ENCODE measurements around the gene DOCK3.

The DOCK3 gene

DNA sequence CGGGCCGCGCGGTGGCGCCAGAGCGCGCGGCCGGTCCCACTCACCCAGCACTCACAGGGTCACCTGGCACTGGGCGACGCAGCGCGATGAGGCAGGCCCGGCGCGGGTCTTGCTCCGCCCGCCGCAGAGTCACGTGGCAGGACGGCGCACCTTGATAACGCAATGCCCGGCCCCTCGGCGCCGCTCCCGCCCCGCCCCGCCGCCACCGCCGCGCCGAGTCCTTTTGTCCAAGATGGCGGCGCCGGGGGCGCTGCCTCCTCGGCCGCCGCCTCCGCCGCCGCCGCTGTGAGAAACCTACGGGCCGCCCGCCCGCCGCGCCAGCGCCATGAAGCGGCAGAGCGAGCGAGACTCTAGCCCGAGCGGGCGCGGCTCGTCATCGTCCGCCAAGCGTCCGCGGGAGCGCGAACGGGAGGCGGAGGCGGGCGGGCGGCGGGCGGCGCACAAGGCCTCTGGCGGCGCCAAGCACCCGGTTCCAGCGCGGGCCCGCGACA, 716.4 kb downstream of the DOCK3 start, which contains the start of gene RBM15B:
Gene RBM15B, plus strand, starts transcription at position 211 of the 491 bp plus-strand sequence. Its CDS starts 115 bp downstream, at position 326.
- peak within 1 kb of the TSS; percentile 43 for H3K27ac ChIP-seq (ENCODE audit: low read depth, low read length)

GRCh38 chr3:51391566-51392354, 717.0 kb downstream of the DOCK3 start:
- H3F3A ChIP-seq (ENCODE audit: control insufficient read depth, insufficient read depth) = peaks cover 34% of the 10 kb centered on the region
- H3K27ac ChIP-seq (ENCODE audit: low read depth, low read length) = peak overlapping the region; percentile 43
- H3K79me2 ChIP-seq (ENCODE audit: control insufficient read depth, low read length) = peaks cover 92% of the 10 kb centered on the region
- peaks cover 91% of the 10 kb centered on the region for H3K36me3 ChIP-seq (ENCODE audit: control insufficient read depth, low read length)
- H3K9me2 ChIP-seq (replicated peaks; ENCODE audit: control insufficient read depth, low read length) = no peaks in the 10 kb centered on the region
- H3K4me1 ChIP-seq (ENCODE audit: control insufficient read depth, low read length) = peaks cover 67% of the 10 kb centered on the region
- TF ChIP-seq CTCF (IDR thresholded peaks at IDR 0.05; ENCODE audit: low read depth, low read length, poor library complexity, severe bottlenecking) (no peak), EZH2phosphoT487 (IDR thresholded peaks at IDR 0.05; ENCODE audit: borderline replicate concordance, low read length) (no peak)
- peaks cover 16% of the 10 kb centered on the region for H4K20me1 ChIP-seq (ENCODE audit: control insufficient read depth, insufficient read depth, low read depth, low read length)
- peak overlapping the region; percentile 80 for H3K4me2 ChIP-seq (ENCODE audit: low read length)
- no peaks in the 10 kb centered on the region for H3K27me3 ChIP-seq (ENCODE audit: control insufficient read depth, low read length)
- H3K9me3 ChIP-seq (ENCODE audit: control insufficient read depth, insufficient read depth, low read length) = no peaks in the 10 kb centered on the region
- H3K4me3 ChIP-seq (ENCODE audit: low read length) = peak overlapping the region; percentile 88

More for the DNA sequence above, 716.4 kb downstream of the DOCK3 start, which contains the start of gene RBM15B:
- Histone ChIP-seq H4K20me1 (ENCODE audit: control insufficient read depth, insufficient read depth, low read depth, low read length) (peaks cover 19% of the 10 kb centered on the region), H3K79me2 (ENCODE audit: control insufficient read depth, low read length) (peaks cover 92% of the 10 kb centered on the region), H3K4me2 (ENCODE audit: low read length) (peak within 1 kb of the TSS; percentile 84), H3K27me3 (ENCODE audit: control insufficient read depth, low read length) (no peaks in the 10 kb centered on the region), H3F3A (ENCODE audit: control insufficient read depth, insufficient read depth) (peaks cover 37% of the 10 kb centered on the region), H3K9me2 (replicated peaks; ENCODE audit: control insufficient read depth, low read length) (no peaks in the 10 kb centered on the region), H3K4me3 (ENCODE audit: low read length) (peak within 1 kb of the TSS; percentile 88), H3K4me1 (ENCODE audit: control insufficient read depth, low read length) (peaks cover 73% of the 10 kb centered on the region), H3K9me3 (ENCODE audit: control insufficient read depth, insufficient read depth, low read length) (no peaks in the 10 kb centered on the region), H3K36me3 (ENCODE audit: control insufficient read depth, low read length) (peaks cover 91% of the 10 kb centered on the region)
- TF ChIP-seq CTCF (IDR thresholded peaks at IDR 0.05; ENCODE audit: low read depth, low read length, poor library complexity, severe bottlenecking) (no peak), EZH2phosphoT487 (IDR thresholded peaks at IDR 0.05; ENCODE audit: borderline replicate concordance, low read length) (no peak)

DNA sequence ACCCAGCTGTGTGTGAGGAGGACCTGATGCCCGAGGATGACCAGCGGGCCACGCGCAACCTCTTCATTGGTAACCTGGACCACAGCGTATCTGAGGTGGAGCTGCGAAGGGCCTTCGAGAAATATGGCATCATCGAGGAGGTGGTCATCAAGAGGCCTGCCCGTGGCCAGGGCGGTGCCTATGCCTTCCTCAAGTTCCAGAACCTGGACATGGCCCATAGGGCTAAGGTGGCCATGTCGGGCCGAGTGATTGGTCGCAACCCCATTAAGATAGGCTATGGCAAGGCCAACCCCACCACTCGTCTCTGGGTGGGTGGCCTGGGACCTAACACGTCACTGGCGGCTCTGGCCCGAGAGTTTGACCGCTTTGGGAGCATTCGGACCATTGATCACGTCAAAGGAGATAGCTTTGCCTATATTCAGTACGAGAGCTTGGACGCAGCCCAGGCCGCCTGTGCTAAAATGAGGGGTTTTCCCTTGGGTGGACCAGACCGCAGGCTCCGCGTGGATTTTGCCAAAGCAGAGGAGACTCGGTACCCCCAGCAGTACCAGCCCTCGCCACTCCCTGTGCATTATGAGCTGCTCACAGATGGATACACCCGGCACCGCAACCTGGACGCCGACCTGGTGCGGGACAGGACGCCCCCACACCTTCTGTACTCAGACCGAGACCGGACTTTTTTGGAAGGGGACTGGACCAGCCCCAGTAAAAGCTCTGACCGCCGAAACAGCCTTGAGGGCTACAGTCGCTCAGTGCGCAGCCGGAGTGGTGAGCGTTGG, 717.8 kb downstream of the DOCK3 start:
- Histone ChIP-seq H3K9me3 (ENCODE audit: control insufficient read depth, insufficient read depth, low read length) (no peaks in the 10 kb centered on the region), H3K4me1 (ENCODE audit: control insufficient read depth, low read length) (peaks cover 59% of the 10 kb centered on the region), H3K27me3 (ENCODE audit: control insufficient read depth, low read length) (no peaks in the 10 kb centered on the region), H3F3A (ENCODE audit: control insufficient read depth, insufficient read depth) (peaks cover 35% of the 10 kb centered on the region), H3K4me2 (ENCODE audit: low read length) (peak overlapping the region; percentile 80), H4K20me1 (ENCODE audit: control insufficient read depth, insufficient read depth, low read depth, low read length) (peaks cover 16% of the 10 kb centered on the region), H3K9me2 (replicated peaks; ENCODE audit: control insufficient read depth, low read length) (no peaks in the 10 kb centered on the region), H3K4me3 (ENCODE audit: low read length) (peak overlapping the region; percentile 88), H3K79me2 (ENCODE audit: control insufficient read depth, low read length) (peaks cover 91% of the 10 kb centered on the region), H3K27ac (ENCODE audit: low read depth, low read length) (no peak overlapping the region), H3K36me3 (ENCODE audit: control insufficient read depth, low read length) (peaks cover 92% of the 10 kb centered on the region)
- no peak for TF ChIP-seq CTCF (IDR thresholded peaks at IDR 0.05; ENCODE audit: low read depth, low read length, poor library complexity, severe bottlenecking)
- TF ChIP-seq EZH2phosphoT487 (IDR thresholded peaks at IDR 0.05; ENCODE audit: borderline replicate concordance, low read length) = no peak

All from DOHH2 (cell line).